Measurements from ENCODE around the gene SERPIND1.
"Not testable (repeated sequence)": the region's sequence is repeated elsewhere in the genome, so short reads cannot be mapped to it uniquely, and the experiment has no call there.

Gene SERPIND1

DNA sequence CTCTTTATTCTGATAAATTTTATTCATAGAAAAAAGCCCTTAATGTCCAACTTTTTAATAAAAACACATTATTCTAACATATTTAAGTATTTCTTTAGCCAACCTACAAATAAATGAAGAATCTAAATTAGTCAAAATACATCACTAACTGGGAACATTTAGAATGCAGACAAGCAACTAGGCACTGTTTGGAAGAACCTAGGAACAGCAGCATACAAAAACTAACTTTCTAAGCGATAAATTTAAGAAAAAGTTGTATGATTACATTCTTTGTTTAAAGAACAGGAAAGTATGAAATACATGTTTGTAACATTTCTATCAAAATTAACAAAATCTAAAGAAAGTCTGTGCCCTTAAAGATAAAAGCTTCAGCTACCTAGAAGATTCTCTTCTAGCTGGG lies 49.4 kb downstream of the SERPIND1 start:
- Mint-ChIP-seq H3K4me3 (no peak overlapping the region), H3K27ac (no peak overlapping the region), H3K9me3 (no peaks in the 10 kb centered on the region), H3K27me3 (no peaks in the 10 kb centered on the region), H3K4me1 (no peaks in the 10 kb centered on the region), H3K36me3 (peaks cover 53% of the 10 kb centered on the region)
- no peak for ATAC-seq

DNA sequence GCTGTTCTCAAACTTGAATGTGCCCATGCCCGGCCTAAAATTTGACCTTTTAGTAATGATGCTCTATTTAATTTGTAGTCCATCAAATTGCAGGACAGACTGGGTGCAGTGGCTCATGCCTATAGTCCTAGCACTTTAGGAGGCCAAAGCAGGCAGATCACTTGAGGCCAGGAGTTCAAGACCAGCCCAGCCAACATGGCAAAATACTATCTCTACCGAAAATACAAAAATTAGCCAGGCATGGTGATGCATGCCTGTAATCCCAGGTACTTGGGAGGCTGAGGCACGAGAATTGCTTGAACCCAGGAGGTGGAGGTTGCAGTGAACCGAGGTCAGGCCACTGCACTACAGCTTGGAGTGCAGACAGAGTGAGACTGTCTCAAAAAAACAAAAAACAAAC lies 51.3 kb downstream of the SERPIND1 start:
- H3K4me1 Mint-ChIP-seq, H3K27me3 Mint-ChIP-seq, H3K9me3 Mint-ChIP-seq, H3K27ac Mint-ChIP-seq, H3K4me3 Mint-ChIP-seq, ATAC-seq: not testable (repeated sequence)
- peaks cover 55% of the 10 kb centered on the region for H3K36me3 Mint-ChIP-seq

GRCh38 chr22:20825624-20826023 lies 51.7 kb downstream of the SERPIND1 start:
- H3K36me3 Mint-ChIP-seq: peaks cover 55% of the 10 kb centered on the region
- H3K27ac Mint-ChIP-seq: no peak overlapping the region

GRCh38 chr22:20826373-20827152 lies 52.6 kb downstream of the SERPIND1 start:
- not testable (repeated sequence) for H3K27ac Mint-ChIP-seq, H3K4me1 Mint-ChIP-seq, H3K4me3 Mint-ChIP-seq, H3K27me3 Mint-ChIP-seq, H3K9me3 Mint-ChIP-seq, ATAC-seq
- peaks cover 57% of the 10 kb centered on the region for H3K36me3 Mint-ChIP-seq

More at GRCh38 chr22:20825624-20826023, 51.7 kb downstream of the SERPIND1 start:
- H3K4me3 Mint-ChIP-seq: no peak overlapping the region
- H3K4me1 Mint-ChIP-seq: no peaks in the 10 kb centered on the region
- ATAC-seq: no peak
- H3K9me3 Mint-ChIP-seq: no peaks in the 10 kb centered on the region
- no peaks in the 10 kb centered on the region for H3K27me3 Mint-ChIP-seq

- H3K9me3 Mint-ChIP-seq: no peaks in the 10 kb centered on the region
- H3K4me1 Mint-ChIP-seq: no peaks in the 10 kb centered on the region
- no peak overlapping the region for H3K4me3 Mint-ChIP-seq
- peaks cover 71% of the 10 kb centered on the region for H3K36me3 Mint-ChIP-seq
- no peak for ATAC-seq
- no peak overlapping the region for H3K27ac Mint-ChIP-seq
- no peaks in the 10 kb centered on the region for H3K27me3 Mint-ChIP-seq
These were observed 55.7 kb downstream of the SERPIND1 start for GRCh38 chr22:20829491-20830134.

GRCh38 chr22:20833225-20833665 lies 59.3 kb downstream of the SERPIND1 start:
- Mint-ChIP-seq H3K27me3 (no peaks in the 10 kb centered on the region), H3K9me3 (no peaks in the 10 kb centered on the region), H3K4me1 (peaks cover 6% of the 10 kb centered on the region), H3K4me3 (no peak overlapping the region), H3K36me3 (peaks cover 59% of the 10 kb centered on the region), H3K27ac (no peak overlapping the region)
- no peak for ATAC-seq

GRCh38 chr22:20834206-20834605 lies 60.3 kb downstream of the SERPIND1 start:
- peaks cover 53% of the 10 kb centered on the region for H3K36me3 Mint-ChIP-seq
- H3K27ac Mint-ChIP-seq: no peak overlapping the region
- H3K9me3 Mint-ChIP-seq: no peaks in the 10 kb centered on the region
- H3K4me3 Mint-ChIP-seq: no peak overlapping the region
- H3K27me3 Mint-ChIP-seq: no peaks in the 10 kb centered on the region
- no peak for ATAC-seq
- H3K4me1 Mint-ChIP-seq: peaks cover 11% of the 10 kb centered on the region

GRCh38 chr22:20834725-20835124 lies 60.8 kb downstream of the SERPIND1 start:
- no peaks in the 10 kb centered on the region for H3K27me3 Mint-ChIP-seq
- peaks cover 47% of the 10 kb centered on the region for H3K36me3 Mint-ChIP-seq
- ATAC-seq: no peak
- H3K9me3 Mint-ChIP-seq: no peaks in the 10 kb centered on the region
- peaks cover 13% of the 10 kb centered on the region for H3K4me1 Mint-ChIP-seq
- no peak overlapping the region for H3K4me3 Mint-ChIP-seq
- H3K27ac Mint-ChIP-seq: no peak overlapping the region
